K562 (cell line): ENCODE results near the gene CDRT4.

Source experiments
- CHD4 ChIP-seq: fragments of 200-600 bp; sonication (generic); IDR thresholded peaks from 3 replicates; pipeline ENCODE4 v1.6.1; 2012; ENCODE audit warnings: low read depth, mild to moderate bottlenecking, mixed read lengths, low read length, inconsistent platforms; ENCODE audit not compliant: insufficient read depth, insufficient replicate concordance, poor library complexity, severe bottlenecking
- EHMT2 ChIP-seq: fragments of 450-650 bp; IDR thresholded peaks from 2 replicates; pipeline ENCODE4 v1.6.1; 2018; ENCODE audit warnings: antibody characterized with exemption
- EP300 ChIP-seq: IDR thresholded peaks from 2 replicates; pipeline ENCODE4 v1.6.1; 2012; ENCODE audit warnings: low read length, improper control_type of control experiment
- GABPB2 ChIP-seq: fragments of 250-450 bp; sonication (Bioruptor Pico); conservative IDR thresholded peaks from 2 replicates; pipeline ENCODE4 v1.5.1; 2021; ENCODE audit warnings: mild to moderate bottlenecking
- POLR2A ChIP-seq: fragments of 450-650 bp; conservative IDR thresholded peaks from 2 replicates; pipeline ENCODE4 v1.6.1; 2016
- TF ChIP-seq, protein P1 (sequence below), 3 experiments: IDR thresholded peaks in 2 of 3; conservative IDR thresholded peaks in 1 of 3; 2 replicates each; pipeline ENCODE4 v1.5.1; 2011 to 2012; ENCODE audit warnings: low read length in 3 of 3, mild to moderate bottlenecking in 3 of 3, control low read depth in 2 of 3, improper control_type of control experiment in 1 of 3, inconsistent platforms in 1 of 3, low read depth in 1 of 3, mixed read lengths in 1 of 3, moderate library complexity in 1 of 3; ENCODE audit not compliant: insufficient read depth in 2 of 3

DNA sequence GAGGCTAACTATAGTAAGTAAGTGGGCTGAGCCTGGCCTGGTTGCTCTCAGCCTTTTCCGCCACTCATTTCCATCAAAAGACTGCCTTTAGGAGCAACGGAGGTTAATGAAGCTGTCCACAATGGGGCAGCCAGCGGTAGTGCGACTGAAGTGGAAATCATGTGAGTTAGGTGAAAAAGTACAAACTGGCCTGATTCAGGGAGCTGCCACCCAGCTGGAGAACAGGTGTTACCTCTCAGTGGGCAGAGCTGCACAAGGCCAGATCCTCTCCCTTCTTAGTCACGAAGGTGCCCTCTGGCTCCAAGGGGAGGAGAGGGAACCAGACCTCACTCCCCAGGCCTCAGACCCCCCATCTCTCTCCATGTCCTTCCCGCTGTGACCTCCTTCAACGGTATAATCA, 34.4 kb upstream of the CDRT4 start:
- TF ChIP-seq EHMT2 (no peak), POLR2A (no peak), CHD4 (no peak), GABPB2 (CRISPR knock-in tag) (no peak), EP300 (no peak)
- TF ChIP-seq, protein P1, sequence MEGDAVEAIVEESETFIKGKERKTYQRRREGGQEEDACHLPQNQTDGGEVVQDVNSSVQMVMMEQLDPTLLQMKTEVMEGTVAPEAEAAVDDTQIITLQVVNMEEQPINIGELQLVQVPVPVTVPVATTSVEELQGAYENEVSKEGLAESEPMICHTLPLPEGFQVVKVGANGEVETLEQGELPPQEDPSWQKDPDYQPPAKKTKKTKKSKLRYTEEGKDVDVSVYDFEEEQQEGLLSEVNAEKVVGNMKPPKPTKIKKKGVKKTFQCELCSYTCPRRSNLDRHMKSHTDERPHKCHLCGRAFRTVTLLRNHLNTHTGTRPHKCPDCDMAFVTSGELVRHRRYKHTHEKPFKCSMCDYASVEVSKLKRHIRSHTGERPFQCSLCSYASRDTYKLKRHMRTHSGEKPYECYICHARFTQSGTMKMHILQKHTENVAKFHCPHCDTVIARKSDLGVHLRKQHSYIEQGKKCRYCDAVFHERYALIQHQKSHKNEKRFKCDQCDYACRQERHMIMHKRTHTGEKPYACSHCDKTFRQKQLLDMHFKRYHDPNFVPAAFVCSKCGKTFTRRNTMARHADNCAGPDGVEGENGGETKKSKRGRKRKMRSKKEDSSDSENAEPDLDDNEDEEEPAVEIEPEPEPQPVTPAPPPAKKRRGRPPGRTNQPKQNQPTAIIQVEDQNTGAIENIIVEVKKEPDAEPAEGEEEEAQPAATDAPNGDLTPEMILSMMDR (IDR thresholded peaks at IDR 0.05 in 2 of 3, conservative IDR thresholded peaks at IDR 0.05 in 1 of 3; ENCODE audit: insufficient read depth in 2 of 3, low read depth in 1 of 3, low read length in 3 of 3): no peak
